Measurements from ENCODE around the gene RASL10A. TPM values are rescaled to one million over a fixed set of nuclear protein-coding genes. Genes with fewer than 3 reads are reported as not detected.

The RASL10A gene
- total RNA-seq, 1 experiment from 2014 or later: 1.1 TPM

GRCh38 chr22:29351891-29352290 lies 36.4 kb upstream of the RASL10A start:
- POLR2A ChIA-PET: no interaction called here
- no peak for DNase-seq
- Mint-ChIP-seq H3K27ac (ENCODE audit: unreplicated experiment) (no peak overlapping the region), H3K36me3 (ENCODE audit: insufficient read depth, unreplicated experiment) (peaks cover 36% of the 10 kb centered on the region), H3K4me3 (ENCODE audit: unreplicated experiment) (no peak overlapping the region), H3K4me1 (ENCODE audit: low read depth, unreplicated experiment) (no peaks in the 10 kb centered on the region), H3K27me3 (ENCODE audit: insufficient read depth, unreplicated experiment) (no peaks in the 10 kb centered on the region), H3K9me3 (ENCODE audit: unreplicated experiment) (no peaks in the 10 kb centered on the region)
- no TSS peak for BruUV-seq (replicated peaks)
- no peak for TF ChIP-seq CTCF (IDR thresholded peaks at IDR 0.05; ENCODE audit: insufficient read depth in 1 of 2, low read depth in 1 of 2, low read length in 1 of 2, severe bottlenecking in 1 of 2, unreplicated experiment in 1 of 2)
- intact Hi-C loops (cut with micrococcal nuclease; ENCODE audit: unreplicated experiment): no loop called here
- no peak overlapping the region for H3K4me3 ChIP-seq (ENCODE audit: low read depth, low read length)
- no peaks in the 10 kb centered on the region; the same call in none of the 2 replicates for H3K36me3 ChIP-seq (ENCODE audit: control insufficient read depth, insufficient read depth, low read length)
- no peaks in the 10 kb centered on the region for H3K27me3 ChIP-seq (replicated peaks; ENCODE audit: control insufficient read depth, insufficient read depth, low read length)
- no peaks in the 10 kb centered on the region for H3K4me1 ChIP-seq
- CTCF ChIA-PET: no interaction called here
- H3K9me3 ChIP-seq: no peaks in the 10 kb centered on the region

- H3K4me3 ChIP-seq (ENCODE audit: low read depth, low read length): no peak overlapping the region
- POLR2A ChIA-PET: no interaction called here
- intact Hi-C loops (cut with micrococcal nuclease; ENCODE audit: unreplicated experiment): no loop called here
- BruUV-seq (replicated peaks): no TSS peak
- CTCF ChIA-PET: no interaction called here
- peaks cover 40% of the 10 kb centered on the region for H3K36me3 Mint-ChIP-seq (ENCODE audit: insufficient read depth, unreplicated experiment)
- peaks cover 1% of the 10 kb centered on the region for H3K36me3 ChIP-seq (ENCODE audit: control insufficient read depth, insufficient read depth, low read length)
- H3K27ac Mint-ChIP-seq (ENCODE audit: unreplicated experiment): no peak overlapping the region
- H3K9me3 ChIP-seq: no peaks in the 10 kb centered on the region
- DNase-seq: no peak
- no peaks in the 10 kb centered on the region for H3K9me3 Mint-ChIP-seq (ENCODE audit: unreplicated experiment)
- no peaks in the 10 kb centered on the region for H3K4me1 ChIP-seq
- no peaks in the 10 kb centered on the region for H3K27me3 Mint-ChIP-seq (ENCODE audit: insufficient read depth, unreplicated experiment)
- H3K4me1 Mint-ChIP-seq (ENCODE audit: low read depth, unreplicated experiment): no peaks in the 10 kb centered on the region
- H3K27me3 ChIP-seq (replicated peaks; ENCODE audit: control insufficient read depth, insufficient read depth, low read length): no peaks in the 10 kb centered on the region
- H3K4me3 Mint-ChIP-seq (ENCODE audit: unreplicated experiment): no peak overlapping the region
- TF ChIP-seq CTCF (IDR thresholded peaks at IDR 0.05; ENCODE audit: insufficient read depth in 1 of 2, low read depth in 1 of 2, low read length in 1 of 2, severe bottlenecking in 1 of 2, unreplicated experiment in 1 of 2): no peak
These were observed 35.5 kb upstream of the RASL10A start for GRCh38 chr22:29351042-29351441.

GRCh38 chr22:29348956-29349355 lies 33.5 kb upstream of the RASL10A start:
- Mint-ChIP-seq H3K4me3 (ENCODE audit: unreplicated experiment) (no peak overlapping the region), H3K4me1 (ENCODE audit: low read depth, unreplicated experiment) (no peaks in the 10 kb centered on the region), H3K36me3 (ENCODE audit: insufficient read depth, unreplicated experiment) (peaks cover 48% of the 10 kb centered on the region), H3K9me3 (ENCODE audit: unreplicated experiment) (no peaks in the 10 kb centered on the region), H3K27me3 (ENCODE audit: insufficient read depth, unreplicated experiment) (no peaks in the 10 kb centered on the region), H3K27ac (ENCODE audit: unreplicated experiment) (no peak overlapping the region)
- H3K9me3 ChIP-seq: no peaks in the 10 kb centered on the region
- BruUV-seq (replicated peaks): no TSS peak
- POLR2A ChIA-PET: no interaction called here
- H3K27me3 ChIP-seq (replicated peaks; ENCODE audit: control insufficient read depth, insufficient read depth, low read length): no peaks in the 10 kb centered on the region
- CTCF ChIA-PET: no interaction called here
- no peak for TF ChIP-seq CTCF (IDR thresholded peaks at IDR 0.05; ENCODE audit: insufficient read depth in 1 of 2, low read depth in 1 of 2, low read length in 1 of 2, severe bottlenecking in 1 of 2, unreplicated experiment in 1 of 2)
- no peaks in the 10 kb centered on the region for H3K4me1 ChIP-seq
- H3K36me3 ChIP-seq (ENCODE audit: control insufficient read depth, insufficient read depth, low read length): peaks cover 1% of the 10 kb centered on the region
- no peak for DNase-seq
- intact Hi-C loops (cut with micrococcal nuclease; ENCODE audit: unreplicated experiment): no loop called here
- no peak overlapping the region for H3K4me3 ChIP-seq (ENCODE audit: low read depth, low read length)

Data from Caco-2 (cell line).